AG09319 (cell line): ENCODE measurements around the gene RTN1.

Source experiments
- DNase-seq: peaks from one replicate; pipeline ENCODE4 v3.0.0-alpha.2; 2010; ENCODE audit warnings: low read depth; ENCODE audit errors: extremely low read depth
- CTCF ChIP-seq: IDR thresholded peaks from 2 replicates; pipeline ENCODE4 v1.5.1; 2011; ENCODE audit warnings: low read depth, mild to moderate bottlenecking, inconsistent platforms, low read length, moderate library complexity

Gene RTN1

DNA sequence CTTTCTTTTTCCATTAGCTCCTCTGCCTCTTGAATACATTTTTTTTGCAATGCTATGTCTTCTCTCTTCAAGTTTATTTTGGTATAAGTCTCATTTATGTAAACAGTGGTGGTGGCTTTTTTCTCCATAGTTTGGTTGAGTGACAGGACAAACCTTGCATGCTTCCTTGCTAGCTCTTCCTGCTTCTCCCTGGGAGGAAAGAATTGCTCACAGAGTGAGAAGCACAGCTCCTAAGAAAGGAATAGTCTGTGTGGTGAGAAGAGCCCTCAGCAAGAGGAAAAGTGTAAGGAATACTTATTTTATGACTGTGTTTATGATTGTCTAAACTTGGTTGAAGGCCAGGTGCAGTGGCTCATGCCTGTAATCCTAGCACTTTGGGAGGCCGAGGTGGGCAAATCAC lies 305.5 kb downstream of the RTN1 start:
- DNase-seq = no peak

GRCh38 chr14:59564366-59564765 lies 306.2 kb downstream of the RTN1 start:
- no peak for DNase-seq

More for the DNA sequence above, 305.5 kb downstream of the RTN1 start:
- TF ChIP-seq CTCF = no peak

GRCh38 chr14:59547310-59547709 lies 323.3 kb downstream of the RTN1 start:
- no peak for TF ChIP-seq CTCF
- no peak for DNase-seq

More at GRCh38 chr14:59564366-59564765, 306.2 kb downstream of the RTN1 start:
- TF ChIP-seq CTCF = no peak
